K562 (cell line): ENCODE results near the gene ETS2. TPM values are rescaled to one million over a fixed set of nuclear protein-coding genes. Genes with fewer than 3 reads are reported as not detected.

Experiments used
- C11orf30 ChIP-seq: fragments of 450-650 bp; IDR thresholded peaks from 2 replicates; pipeline ENCODE4 v1.6.1; 2016; ENCODE audit warnings: low read depth, mild to moderate bottlenecking
- CTBP1 ChIP-seq: fragments of 450-650 bp; IDR thresholded peaks from 2 replicates; pipeline ENCODE4 v1.6.1; 2016; ENCODE audit warnings: borderline replicate concordance
- HDAC2 ChIP-seq: fragments of 450-650 bp; IDR thresholded peaks from 2 replicates; pipeline ENCODE4 v1.6.1; 2016; ENCODE audit warnings: mild to moderate bottlenecking
- KLF6 ChIP-seq: fragments of 250-450 bp; sonication (Bioruptor Pico); IDR thresholded peaks from 2 replicates; pipeline ENCODE4 v1.4.0; 2020; ENCODE audit warnings: mild to moderate bottlenecking, moderate library complexity, borderline replicate concordance
- MAFF ChIP-seq: IDR thresholded peaks from 2 replicates; pipeline ENCODE4 v1.6.1; 2012; ENCODE audit warnings: low read length, improper control_type of control experiment
- ZBTB12 ChIP-seq: fragments of 250-450 bp; sonication (Bioruptor Pico); IDR thresholded peaks from 2 replicates; pipeline ENCODE4 v1.4.0; 2020
- ZNF134 ChIP-seq: fragments of 250-450 bp; sonication (Bioruptor Pico); conservative IDR thresholded peaks from 2 replicates; pipeline ENCODE4 v1.4.0; 2020
- ZNF407 ChIP-seq: fragments of 450-650 bp; IDR thresholded peaks from 2 replicates; pipeline ENCODE4 v1.6.1; 2016; ENCODE audit warnings: low read depth
- polyA plus RNA-seq, 8 experiments: library from polyadenylated mRNA; depleted of rRNA in 4 of 8; stranded (reverse) in 5 of 8; unstranded in 3 of 8; fragments of >200 nt; fragmentation: Nextera tagmentation in 2 of 8; fragmentation: Illumina TruSeq in 1 of 8; extraction: Ambion mirVana in 2 of 8; extraction: Trizol in 1 of 8; gene quantifications; 2 replicates each; pipeline versions ENCODE4 v1.2.1 to v1.2.3, GENCODE V29; 2011 to 2014; ENCODE audit warnings: inconsistent platforms in 1 of 8, missing spikeins in 1 of 8
- total RNA-seq, 7 experiments: library from RNA; depleted of rRNA in 6 of 7; stranded (reverse); fragments of >200 nt in 6 of 7; fragmentation: Illumina TruSeq in 2 of 7; extraction: Trizol in 2 of 7; gene quantifications; 2 replicates each; pipeline versions ENCODE4 v1.2.1 to v1.2.3, GENCODE V29; 2011 to 2021; ENCODE audit warnings: low replicate concordance in 1 of 7
- TF ChIP-seq, protein P1 (sequence below), 3 experiments: fragments of 200-800 bp in 1 of 3; fragments of 250-450 bp in 1 of 3; fragments of 450-650 bp in 1 of 3; sonication (Bioruptor Pico) in 1 of 3; sonication (Bioruptor generic) in 1 of 3; formaldehyde crosslinking in 1 of 3; IDR thresholded peaks; 2 replicates each; pipeline versions ENCODE4 v1.6.1 to v1.8.0; 2016 to 2022; ENCODE audit warnings: mild to moderate bottlenecking in 2 of 3, missing genetic modification characterization in 2 of 3, missing compliant biosample characterization in 1 of 3, moderate library complexity in 1 of 3
- TF ChIP-seq, protein P2 (sequence below): fragments of 450-650 bp; conservative IDR thresholded peaks from 2 replicates; pipeline ENCODE4 v1.6.1; 2016; ENCODE audit warnings: missing genetic modification characterization, low read depth, mild to moderate bottlenecking, control low read depth, missing compliant biosample characterization

The ETS2 gene
- total and polyA plus RNA-seq, 9 of the 15 experiments (the other 6 are each of a cell fraction or from before 2014, with no cell fraction given): 1.7 to 24.4 (median 12.2) TPM

DNA sequence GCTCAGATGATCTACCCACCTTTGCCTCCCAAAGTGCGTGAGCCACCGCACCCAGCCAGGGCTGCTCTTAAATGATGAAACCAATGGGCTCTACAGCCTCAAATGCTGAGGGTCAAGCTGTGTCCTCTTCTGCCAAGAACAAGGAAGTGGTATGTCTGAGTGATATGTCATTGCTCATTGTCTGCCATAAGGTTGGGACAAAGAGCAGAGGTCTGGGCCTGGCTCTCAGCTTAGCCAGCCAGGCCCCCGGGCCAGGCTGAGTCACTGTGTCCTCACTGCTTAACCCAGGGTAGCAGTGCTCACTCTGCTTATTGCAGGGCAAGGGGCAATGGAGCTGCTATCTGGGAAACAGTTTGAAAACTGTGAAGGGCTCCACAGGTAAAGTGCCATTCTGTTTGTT, 8.3 kb upstream of the ETS2 start (continued):
- TF ChIP-seq ZNF407 (no peak), KLF6 (no peak), ZNF134 (0 out of 2 replicates have a peak, but pooled peaks have one; percentile 14), HDAC2 (peak; percentile 29; the same call in 1 of the 2 replicates), MAFF (no peak), CTBP1 (peak; percentile 50; the same call in 1 of the 2 replicates), ZBTB12 (CRISPR knock-in tag) (0 out of 2 replicates have a peak, but pooled peaks have one; percentile 13), C11orf30 (peak; percentile 30; the same call in 1 of the 2 replicates)
- TF ChIP-seq, protein P1, sequence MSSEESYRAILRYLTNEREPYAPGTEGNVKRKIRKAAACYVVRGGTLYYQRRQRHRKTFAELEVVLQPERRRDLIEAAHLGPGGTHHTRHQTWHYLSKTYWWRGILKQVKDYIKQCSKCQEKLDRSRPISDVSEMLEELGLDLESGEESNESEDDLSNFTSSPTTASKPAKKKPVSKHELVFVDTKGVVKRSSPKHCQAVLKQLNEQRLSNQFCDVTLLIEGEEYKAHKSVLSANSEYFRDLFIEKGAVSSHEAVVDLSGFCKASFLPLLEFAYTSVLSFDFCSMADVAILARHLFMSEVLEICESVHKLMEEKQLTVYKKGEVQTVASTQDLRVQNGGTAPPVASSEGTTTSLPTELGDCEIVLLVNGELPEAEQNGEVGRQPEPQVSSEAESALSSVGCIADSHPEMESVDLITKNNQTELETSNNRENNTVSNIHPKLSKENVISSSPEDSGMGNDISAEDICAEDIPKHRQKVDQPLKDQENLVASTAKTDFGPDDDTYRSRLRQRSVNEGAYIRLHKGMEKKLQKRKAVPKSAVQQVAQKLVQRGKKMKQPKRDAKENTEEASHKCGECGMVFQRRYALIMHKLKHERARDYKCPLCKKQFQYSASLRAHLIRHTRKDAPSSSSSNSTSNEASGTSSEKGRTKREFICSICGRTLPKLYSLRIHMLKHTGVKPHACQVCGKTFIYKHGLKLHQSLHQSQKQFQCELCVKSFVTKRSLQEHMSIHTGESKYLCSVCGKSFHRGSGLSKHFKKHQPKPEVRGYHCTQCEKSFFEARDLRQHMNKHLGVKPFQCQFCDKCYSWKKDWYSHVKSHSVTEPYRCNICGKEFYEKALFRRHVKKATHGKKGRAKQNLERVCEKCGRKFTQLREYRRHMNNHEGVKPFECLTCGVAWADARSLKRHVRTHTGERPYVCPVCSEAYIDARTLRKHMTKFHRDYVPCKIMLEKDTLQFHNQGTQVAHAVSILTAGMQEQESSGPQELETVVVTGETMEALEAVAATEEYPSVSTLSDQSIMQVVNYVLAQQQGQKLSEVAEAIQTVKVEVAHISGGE (CRISPR knock-in tag; IDR thresholded peaks at IDR 0.05): 0 out of 6 replicates have a peak, but pooled peaks of 1 of the 3 experiments have one; percentile 22
- TF ChIP-seq, protein P2, sequence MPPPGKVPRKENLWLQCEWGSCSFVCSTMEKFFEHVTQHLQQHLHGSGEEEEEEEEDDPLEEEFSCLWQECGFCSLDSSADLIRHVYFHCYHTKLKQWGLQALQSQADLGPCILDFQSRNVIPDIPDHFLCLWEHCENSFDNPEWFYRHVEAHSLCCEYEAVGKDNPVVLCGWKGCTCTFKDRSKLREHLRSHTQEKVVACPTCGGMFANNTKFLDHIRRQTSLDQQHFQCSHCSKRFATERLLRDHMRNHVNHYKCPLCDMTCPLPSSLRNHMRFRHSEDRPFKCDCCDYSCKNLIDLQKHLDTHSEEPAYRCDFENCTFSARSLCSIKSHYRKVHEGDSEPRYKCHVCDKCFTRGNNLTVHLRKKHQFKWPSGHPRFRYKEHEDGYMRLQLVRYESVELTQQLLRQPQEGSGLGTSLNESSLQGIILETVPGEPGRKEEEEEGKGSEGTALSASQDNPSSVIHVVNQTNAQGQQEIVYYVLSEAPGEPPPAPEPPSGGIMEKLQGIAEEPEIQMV (tag): no peak
